NCI-H146 treated with DMSO at 0.1 percent for 48 hours (cell line): ENCODE measurements around the gene BZW2.
"Not testable (repeated sequence)": the region's sequence is repeated elsewhere in the genome, so short reads cannot be mapped to it uniquely, and the experiment has no call there.

ENCODE experiments used
- DNase-seq: peaks from one replicate; lab custom pipeline; 2025; ENCODE audit not compliant: unreplicated experiment; lab: John Stamatoyannopoulos, UW

BZW2 gene

GRCh38 chr7:16670021-16670420 lies 24.0 kb downstream of the BZW2 start:
- DNase-seq, result no peak

GRCh38 chr7:16670731-16671344 lies 24.9 kb downstream of the BZW2 start:
- no peak for DNase-seq

GRCh38 chr7:16671811-16672210 lies 25.8 kb downstream of the BZW2 start:
- no peak for DNase-seq

GRCh38 chr7:16675277-16675676 lies 29.3 kb downstream of the BZW2 start:
- no peak for DNase-seq

- no peak for DNase-seq
Observed at GRCh38 chr7:16677978-16678494, 32.1 kb downstream of the BZW2 start.

- not testable (repeated sequence) for DNase-seq
Observed at GRCh38 chr7:16678645-16679566, 32.9 kb downstream of the BZW2 start.

GRCh38 chr7:16684935-16685334 lies 39.0 kb downstream of the BZW2 start:
- DNase-seq, result no peak

- DNase-seq, result no peak
Observed at GRCh38 chr7:16685535-16685934, 39.6 kb downstream of the BZW2 start.

- DNase-seq, result no peak
Observed at GRCh38 chr7:16688249-16688648, 42.3 kb downstream of the BZW2 start.

GRCh38 chr7:16691241-16691640 lies 45.3 kb downstream of the BZW2 start:
- DNase-seq, result no peak

- no peak for DNase-seq
Observed at GRCh38 chr7:16693601-16694318, 47.8 kb downstream of the BZW2 start.

GRCh38 chr7:16694806-16695205 lies 48.8 kb downstream of the BZW2 start:
- no peak for DNase-seq

GRCh38 chr7:16695621-16696237 lies 49.7 kb downstream of the BZW2 start:
- DNase-seq, result peak; percentile 14

GRCh38 chr7:16697507-16698199 lies 51.7 kb downstream of the BZW2 start:
- DNase-seq, result no peak

- no peak for DNase-seq
Observed at GRCh38 chr7:16698200-16698905, 52.4 kb downstream of the BZW2 start.

GRCh38 chr7:16702441-16702840 lies 56.5 kb downstream of the BZW2 start:
- DNase-seq, result no peak

- no peak for DNase-seq
Observed at GRCh38 chr7:16708511-16708910, 62.5 kb downstream of the BZW2 start.

- DNase-seq, result no peak
Observed at GRCh38 chr7:16708980-16709379, 63.0 kb downstream of the BZW2 start.

- no peak for DNase-seq
Observed at GRCh38 chr7:16710651-16711050, 64.7 kb downstream of the BZW2 start.

- no peak for DNase-seq
Observed at GRCh38 chr7:16711730-16712129, 65.7 kb downstream of the BZW2 start.
